Mesenchymal stem cell (in vitro differentiated cells and primary cell): ENCODE measurements around the gene NKAIN2.

Source experiments
- DNase-seq: peaks from one replicate; pipeline ENCODE4 v3.0.0-alpha.2; 2013
- H2AFZ ChIP-seq: one replicate; pipeline ENCODE4 v1.6.1; 2013; ENCODE audit warnings: low read depth, mild to moderate bottlenecking, control low read depth, inconsistent platforms, low read length, moderate library complexity
- H2AK5ac ChIP-seq: 2 replicates; pipeline ENCODE4 v1.6.1; 2013; ENCODE audit warnings: low read length, moderate library complexity, mild to moderate bottlenecking, inconsistent platforms; ENCODE audit not compliant: severe bottlenecking
- H2BK120ac ChIP-seq: one replicate; pipeline ENCODE4 v1.6.1; 2013; ENCODE audit warnings: low read depth, mild to moderate bottlenecking, inconsistent platforms, low read length, moderate library complexity
- H2BK12ac ChIP-seq, 2 experiments: one replicate each; pipeline ENCODE4 v1.6.1; 2013; ENCODE audit warnings: inconsistent platforms in 2 of 2, low read length in 2 of 2, mild to moderate bottlenecking in 2 of 2, moderate library complexity in 2 of 2, control low read depth in 1 of 2
- H2BK15ac ChIP-seq: one replicate; pipeline ENCODE4 v1.6.1; 2013; ENCODE audit warnings: mild to moderate bottlenecking, low read depth, inconsistent platforms; ENCODE audit not compliant: poor library complexity, severe bottlenecking
- H2BK5ac ChIP-seq: 2 replicates; pipeline ENCODE4 v1.6.1; 2013; ENCODE audit warnings: low read depth, mild to moderate bottlenecking, low read length, control low read depth, inconsistent platforms; ENCODE audit not compliant: poor library complexity, severe bottlenecking
- H3K14ac ChIP-seq, 2 experiments: one replicate each; pipeline ENCODE4 v1.6.1; 2013; ENCODE audit warnings: inconsistent platforms in 2 of 2, low read length in 2 of 2, control low read depth in 1 of 2, mild to moderate bottlenecking in 1 of 2, moderate library complexity in 1 of 2
- H3K18ac ChIP-seq, 2 experiments: one replicate each; pipeline ENCODE4 v1.6.1; 2013; ENCODE audit warnings: inconsistent platforms in 2 of 2, low read length in 2 of 2, control low read depth in 1 of 2, low read depth in 1 of 2, mild to moderate bottlenecking in 1 of 2
- H3K23ac ChIP-seq, 2 experiments: one replicate each; pipeline ENCODE4 v1.6.1; 2013; ENCODE audit warnings: inconsistent platforms in 2 of 2, low read length in 2 of 2, mild to moderate bottlenecking in 2 of 2, moderate library complexity in 2 of 2, control low read depth in 1 of 2
- H3K27ac ChIP-seq: 2 replicates; pipeline ENCODE4 v1.5.1; 2013; ENCODE audit warnings: mild to moderate bottlenecking, moderate library complexity, low read length, control low read depth, inconsistent platforms; ENCODE audit not compliant: poor library complexity, severe bottlenecking
- H3K27me3 ChIP-seq, 2 experiments: 2 replicates each; pipeline versions ENCODE4 v1.6.1 to v1.7.0; 2013; ENCODE audit warnings: low read length in 2 of 2, mild to moderate bottlenecking in 2 of 2, moderate library complexity in 2 of 2, control low read depth in 1 of 2, inconsistent platforms in 1 of 2; ENCODE audit not compliant: control insufficient read depth in 1 of 2, insufficient read depth in 1 of 2
- H3K36me3 ChIP-seq, 2 experiments: 2 replicates each; pipeline versions ENCODE4 v1.6.1 to v1.7.0; 2013; ENCODE audit warnings: low read length in 2 of 2, control low read depth in 1 of 2, inconsistent platforms in 1 of 2, low read depth in 1 of 2, mild to moderate bottlenecking in 1 of 2; ENCODE audit not compliant: insufficient read depth in 2 of 2, control insufficient read depth in 1 of 2
- H3K4ac ChIP-seq, 2 experiments: one replicate each; pipeline ENCODE4 v1.6.1; 2013; ENCODE audit warnings: inconsistent platforms in 2 of 2, low read length in 2 of 2, mild to moderate bottlenecking in 2 of 2, moderate library complexity in 2 of 2, control low read depth in 1 of 2, low read depth in 1 of 2
- H3K4me1 ChIP-seq: 2 replicates; pipeline ENCODE4 v1.6.1; 2013; ENCODE audit warnings: low read depth, low read length, control low read depth; ENCODE audit not compliant: control insufficient read depth, insufficient read depth
- H3K4me2 ChIP-seq: 2 replicates; pipeline ENCODE4 v1.6.1; 2013; ENCODE audit warnings: low read length, mild to moderate bottlenecking, inconsistent platforms; ENCODE audit not compliant: poor library complexity, severe bottlenecking
- H3K4me3 ChIP-seq, 2 experiments: 2 replicates each; pipeline versions ENCODE4 v1.5.1 to v1.7.0; 2013; ENCODE audit warnings: low read length in 2 of 2, mild to moderate bottlenecking in 2 of 2, control low read depth in 1 of 2, low read depth in 1 of 2; ENCODE audit not compliant: insufficient read depth in 1 of 2
- H3K79me1 ChIP-seq: replicated peaks from 2 replicates; pipeline ENCODE4 v1.6.1; 2013; ENCODE audit warnings: mild to moderate bottlenecking, control low read depth, low read length, inconsistent platforms; ENCODE audit not compliant: poor library complexity, severe bottlenecking
- H3K9ac ChIP-seq: 2 replicates; pipeline ENCODE4 v1.7.0; 2013; ENCODE audit warnings: mild to moderate bottlenecking, low read length, moderate library complexity
- H3K9me3 ChIP-seq: 2 replicates; pipeline ENCODE4 v1.7.0; 2013; ENCODE audit warnings: mild to moderate bottlenecking, low read length; ENCODE audit not compliant: control insufficient read depth
- H4K8ac ChIP-seq: one replicate; pipeline ENCODE4 v1.6.1; 2013; ENCODE audit warnings: inconsistent platforms, mild to moderate bottlenecking, low read length, moderate library complexity
- H4K91ac ChIP-seq: one replicate; pipeline ENCODE4 v1.6.1; 2013; ENCODE audit warnings: mild to moderate bottlenecking, low read length, inconsistent platforms
- WGBS: methylation state at CpG from one replicate; pipeline ENCODE4 v1.1.7; 2013; ENCODE audit warnings: mixed read lengths; 5-methylcytosine and 5-hydroxymethylcytosine counted together

Gene NKAIN2

DNA sequence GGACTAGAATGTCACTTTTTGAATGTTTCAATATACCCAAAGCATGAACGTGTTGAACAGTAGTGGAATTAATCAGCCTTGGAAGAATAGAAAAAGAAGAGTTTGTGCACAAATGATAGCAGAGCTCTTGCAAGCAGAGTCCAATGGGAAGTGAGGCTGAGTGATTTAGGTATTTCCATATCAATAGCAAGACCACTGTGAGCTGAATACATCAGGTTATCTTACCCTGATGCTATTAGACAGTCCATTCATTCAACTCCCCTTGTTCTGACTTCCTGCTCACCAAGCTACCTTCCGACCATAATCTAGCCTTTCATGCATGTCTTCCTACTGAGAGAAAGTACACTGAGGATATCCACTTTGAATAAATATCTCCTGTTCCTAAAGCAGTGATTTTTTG is 809.4 kb downstream of the NKAIN2 start:
- no peak overlapping the region for H3K9ac ChIP-seq
- H3K4ac ChIP-seq, result no peak overlapping the region
- H3K27me3 ChIP-seq, result no peaks in the 10 kb centered on the region
- 90% methylated on average over 2 of the region's 2 CpGs for WGBS
- H2BK120ac ChIP-seq, result no peak overlapping the region
- no peak overlapping the region for H3K27ac ChIP-seq
- DNase-seq, result no peak
- no peak overlapping the region for H3K14ac ChIP-seq
- H2BK5ac ChIP-seq, result no peak overlapping the region
- H2BK15ac ChIP-seq, result no peak overlapping the region
- no peak overlapping the region for H3K4me2 ChIP-seq
- H3K36me3 ChIP-seq, result no peaks in the 10 kb centered on the region
- no peak overlapping the region for H2BK12ac ChIP-seq
- no peaks in the 10 kb centered on the region for H3K9me3 ChIP-seq
- H2AFZ ChIP-seq, result no peak overlapping the region
- H3K18ac ChIP-seq, result no peak overlapping the region
- no peaks in the 10 kb centered on the region for H3K4me1 ChIP-seq
- no peak overlapping the region for H4K91ac ChIP-seq
- H3K4me3 ChIP-seq, result no peak overlapping the region
- no peak overlapping the region for H2AK5ac ChIP-seq
- H3K23ac ChIP-seq, result no peak overlapping the region
- H3K79me1 ChIP-seq, result no peaks in the 10 kb centered on the region
- H4K8ac ChIP-seq, result no peak overlapping the region

DNA sequence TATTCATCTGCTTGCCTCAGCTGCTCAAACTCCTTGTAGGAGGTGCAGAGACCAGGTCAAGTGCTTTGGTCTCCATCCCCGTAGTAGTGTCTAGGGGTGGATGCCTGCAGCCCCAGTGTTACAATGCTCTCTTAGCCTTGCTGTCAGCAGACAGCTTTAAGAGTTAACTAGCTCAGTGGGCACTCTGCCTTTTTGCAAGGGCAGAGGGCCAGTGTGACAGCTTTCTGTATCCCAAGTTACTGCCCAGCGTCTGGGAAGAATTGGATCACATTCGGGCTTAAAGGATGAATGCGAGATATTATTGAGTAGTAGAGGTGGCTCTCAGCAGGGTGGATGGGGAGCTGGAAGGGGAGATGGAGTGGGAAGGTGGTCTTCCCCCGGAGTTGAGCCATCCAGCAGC is 818.7 kb downstream of the NKAIN2 start:
- H2BK5ac ChIP-seq, result no peak overlapping the region
- no peak for DNase-seq
- no peak overlapping the region for H4K8ac ChIP-seq
- no peaks in the 10 kb centered on the region for H3K36me3 ChIP-seq
- H3K9ac ChIP-seq, result no peak overlapping the region
- no peak overlapping the region for H2BK15ac ChIP-seq
- no peak overlapping the region for H3K4ac ChIP-seq
- no peak overlapping the region for H2BK120ac ChIP-seq
- WGBS, result 81% methylated on average over 3 of the region's 5 CpGs
- no peaks in the 10 kb centered on the region for H3K4me1 ChIP-seq
- no peaks in the 10 kb centered on the region for H3K79me1 ChIP-seq
- no peaks in the 10 kb centered on the region for H3K27me3 ChIP-seq
- no peak overlapping the region for H3K18ac ChIP-seq
- no peak overlapping the region for H3K4me3 ChIP-seq
- no peak overlapping the region for H3K4me2 ChIP-seq
- no peaks in the 10 kb centered on the region for H3K9me3 ChIP-seq
- no peak overlapping the region for H4K91ac ChIP-seq
- no peak overlapping the region for H2BK12ac ChIP-seq
- no peak overlapping the region for H2AFZ ChIP-seq
- no peak overlapping the region for H3K23ac ChIP-seq
- H3K14ac ChIP-seq, result no peak overlapping the region
- no peak overlapping the region for H2AK5ac ChIP-seq
- H3K27ac ChIP-seq, result no peak overlapping the region

DNA sequence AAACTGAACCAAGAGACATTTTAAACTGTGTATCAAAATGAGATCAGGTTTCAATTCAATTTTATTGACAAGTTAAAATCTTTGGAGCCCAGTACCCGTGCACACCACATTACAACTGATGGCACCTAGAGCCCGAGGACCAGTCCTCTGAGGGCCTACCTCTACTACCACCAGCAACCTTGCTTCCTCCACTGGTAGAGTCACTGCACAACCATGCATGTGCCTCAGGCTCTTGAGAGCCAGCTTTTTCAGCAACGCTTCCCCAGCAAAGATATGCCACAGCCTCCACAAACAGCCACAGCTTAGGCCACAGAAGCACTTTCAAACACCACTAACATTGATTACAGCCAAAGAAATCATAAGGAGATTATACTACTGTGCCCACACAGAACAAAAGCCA is 830.0 kb downstream of the NKAIN2 start:
- H2AK5ac ChIP-seq, result no peak overlapping the region
- H3K36me3 ChIP-seq, result no peaks in the 10 kb centered on the region
- no peak for DNase-seq
- no peaks in the 10 kb centered on the region for H3K79me1 ChIP-seq
- no peak overlapping the region for H2BK15ac ChIP-seq
- H2BK120ac ChIP-seq, result no peak overlapping the region
- no peak overlapping the region for H4K8ac ChIP-seq
- no peak overlapping the region for H3K14ac ChIP-seq
- H3K4me3 ChIP-seq, result no peak overlapping the region
- H4K91ac ChIP-seq, result no peak overlapping the region
- H2BK5ac ChIP-seq, result no peak overlapping the region
- H3K4me2 ChIP-seq, result no peak overlapping the region
- H3K4me1 ChIP-seq, result no peaks in the 10 kb centered on the region
- H3K18ac ChIP-seq, result no peak overlapping the region
- H3K23ac ChIP-seq, result no peak overlapping the region
- H3K9me3 ChIP-seq, result peaks cover 14% of the 10 kb centered on the region
- no peaks in the 10 kb centered on the region for H3K27me3 ChIP-seq
- H3K9ac ChIP-seq, result no peak overlapping the region
- 96% methylated on average over 3 of the region's 3 CpGs for WGBS
- no peak overlapping the region for H2AFZ ChIP-seq
- no peak overlapping the region for H3K27ac ChIP-seq
- H2BK12ac ChIP-seq, result no peak overlapping the region
- H3K4ac ChIP-seq, result no peak overlapping the region

DNA sequence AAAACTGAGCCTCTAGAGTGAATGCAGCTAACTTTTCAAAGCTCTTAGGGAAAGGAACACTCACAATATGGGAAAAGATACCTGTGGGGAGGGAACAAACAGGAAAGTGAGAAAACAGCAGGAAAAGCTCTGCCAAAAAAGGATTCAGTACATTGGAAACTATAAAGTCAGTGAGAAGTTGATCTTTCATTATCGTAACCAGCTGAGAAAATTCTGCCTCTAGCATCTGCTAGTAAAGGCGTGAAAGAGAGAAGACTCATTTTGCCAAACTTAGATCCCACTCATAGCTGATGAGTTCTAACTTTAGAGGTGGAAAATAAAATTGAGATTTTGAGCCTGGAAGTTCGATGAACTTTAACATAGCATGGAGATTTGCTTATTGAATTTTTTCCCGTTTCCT is 836.8 kb downstream of the NKAIN2 start:
- no peak overlapping the region for H2AK5ac ChIP-seq
- H2BK120ac ChIP-seq, result no peak overlapping the region
- H3K4ac ChIP-seq, result no peak overlapping the region
- H3K23ac ChIP-seq, result no peak overlapping the region
- H3K4me1 ChIP-seq, result no peaks in the 10 kb centered on the region
- H3K27me3 ChIP-seq, result no peaks in the 10 kb centered on the region
- H3K4me3 ChIP-seq, result no peak overlapping the region
- H2BK15ac ChIP-seq, result no peak overlapping the region
- no peaks in the 10 kb centered on the region for H3K36me3 ChIP-seq
- no peak overlapping the region for H4K91ac ChIP-seq
- no peak overlapping the region for H3K4me2 ChIP-seq
- 99% methylated on average over 4 of the region's 4 CpGs for WGBS
- H3K9me3 ChIP-seq, result peaks cover 10% of the 10 kb centered on the region
- no peaks in the 10 kb centered on the region for H3K79me1 ChIP-seq
- no peak overlapping the region for H3K9ac ChIP-seq
- no peak overlapping the region for H2BK5ac ChIP-seq
- no peak overlapping the region for H3K14ac ChIP-seq
- no peak overlapping the region for H3K18ac ChIP-seq
- H2AFZ ChIP-seq, result no peak overlapping the region
- no peak for DNase-seq
- no peak overlapping the region for H4K8ac ChIP-seq
- no peak overlapping the region for H2BK12ac ChIP-seq
- no peak overlapping the region for H3K27ac ChIP-seq
